GM04503 (cell line): ENCODE measurements around the gene PDXK.
"Not testable (repeated sequence)": the region's sequence is repeated elsewhere in the genome, so short reads cannot be mapped to it uniquely, and the experiment has no call there.

Experiments
- DNase-seq: peaks from one replicate; pipeline ENCODE4 v3.0.0-alpha.2; 2012; ENCODE audit warnings: low read depth

PDXK gene

GRCh38 chr21:43697758-43698643 is 20.9 kb upstream of the PDXK start:
- no peak for DNase-seq

GRCh38 chr21:43699492-43699777 is 19.5 kb upstream of the PDXK start:
- DNase-seq: not testable (repeated sequence)

- no peak for DNase-seq
These were observed 18.9 kb upstream of the PDXK start for GRCh38 chr21:43699933-43700599.

GRCh38 chr21:43701936-43702784 is 16.8 kb upstream of the PDXK start:
- DNase-seq: no peak

- DNase-seq: no peak
These were observed 16.2 kb upstream of the PDXK start for GRCh38 chr21:43702785-43703034.

GRCh38 chr21:43703035-43703880 is 15.7 kb upstream of the PDXK start:
- DNase-seq: peak; percentile 76

GRCh38 chr21:43707462-43707861 is 11.5 kb upstream of the PDXK start:
- no peak for DNase-seq

- no peak for DNase-seq
These were observed 10.1 kb upstream of the PDXK start for GRCh38 chr21:43708745-43709381.

GRCh38 chr21:43712268-43712942 is 6.5 kb upstream of the PDXK start:
- DNase-seq: no peak

- DNase-seq: not testable (repeated sequence)
These were observed 5.8 kb upstream of the PDXK start for GRCh38 chr21:43713123-43713522.

GRCh38 chr21:43716376-43717165 is 2.4 kb upstream of the PDXK start:
- no peak for DNase-seq

GRCh38 chr21:43717166-43717853 is 1.6 kb upstream of the PDXK start:
- DNase-seq: no peak

GRCh38 chr21:43717967-43718871 is 710 bp upstream of the PDXK start:
- no peak for DNase-seq

- DNase-seq: no peak
These were observed 1.0 kb downstream of the PDXK start for GRCh38 chr21:43719748-43720538.

GRCh38 chr21:43720539-43721166 is 1.7 kb downstream of the PDXK start:
- DNase-seq: no peak

GRCh38 chr21:43721206-43721605 is 2.3 kb downstream of the PDXK start:
- no peak for DNase-seq

GRCh38 chr21:43721939-43722338 is 3.0 kb downstream of the PDXK start:
- DNase-seq: no peak
